Lower lobe of right lung (tissue), 2 donors: ENCODE data around the gene BOD1. TPM values are rescaled to one million over a fixed set of nuclear protein-coding genes. Genes with fewer than 3 reads are reported as not detected.

Experiments
- ATAC-seq, 2 donors: fragments of 200-7000 bp; cut with Tn5 transposase; one replicate each; pipeline ENCODE4 v1.9.1; 2020 to 2022; ENCODE audit warnings: mild to moderate bottlenecking in 2 of 2, moderate library complexity in 2 of 2
- DNase-seq: peaks from one replicate; pipeline ENCODE4 v3.0.0-alpha.2; 2020
- H3K27ac ChIP-seq: fragments of 200-600 bp; one replicate; pipeline ENCODE4 v1.8.0; 2022
- H3K27me3 ChIP-seq: fragments of 200-600 bp; one replicate; pipeline ENCODE4 v1.8.0; 2022; ENCODE audit warnings: low read depth
- H3K36me3 ChIP-seq: fragments of 200-600 bp; one replicate; pipeline ENCODE4 v1.8.0; 2022; ENCODE audit warnings: mild to moderate bottlenecking
- H3K4me1 ChIP-seq: fragments of 200-600 bp; one replicate; pipeline ENCODE4 v1.8.0; 2022
- H3K4me3 ChIP-seq: fragments of 200-600 bp; one replicate; pipeline ENCODE4 v1.8.0; 2022; ENCODE audit warnings: mild to moderate bottlenecking
- H3K9me3 ChIP-seq: fragments of 200-600 bp; one replicate; pipeline ENCODE4 v1.8.0; 2022
- intact Hi-C: fragments of 100-400 bp; cut with DNase I; formaldehyde crosslinking; loops from one replicate; pipeline ENCODE4 v1.11.0; 2022
- total RNA-seq: library from RNA; stranded (reverse); fragmentation: NEBNext Ultra II Directional; extraction: Animal tissue kit (Norgen Biotek cat#: 25700); gene quantifications from one replicate; pipeline ENCODE4 v1.2.1, GENCODE V29; 2021
- TF ChIP-seq, protein P1 (sequence below): fragments of 200-600 bp; IDR thresholded peaks from one replicate; pipeline ENCODE4 v1.8.0; 2022; ENCODE audit warnings: antibody characterized with exemption, mild to moderate bottlenecking
- donor health status: DM: no; HTN: yes; CAD: no; lungs with severe emphysema.

The BOD1 gene
- total RNA-seq, 1 donor from 2014 or later, result 35.0 TPM

GRCh38 chr5:173648308-173648866 is 31.9 kb upstream of the BOD1 start:
- DNase-seq (no peak), ATAC-seq (no peak)
- Histone ChIP-seq H3K4me3 (no peak overlapping the region), H3K9me3 (no peaks in the 10 kb centered on the region), H3K36me3 (no peaks in the 10 kb centered on the region), H3K27ac (no peak overlapping the region), H3K4me1 (peaks cover 6% of the 10 kb centered on the region), H3K27me3 (no peaks in the 10 kb centered on the region)
- intact Hi-C loops, result no loop called here
- TF ChIP-seq, protein P1, sequence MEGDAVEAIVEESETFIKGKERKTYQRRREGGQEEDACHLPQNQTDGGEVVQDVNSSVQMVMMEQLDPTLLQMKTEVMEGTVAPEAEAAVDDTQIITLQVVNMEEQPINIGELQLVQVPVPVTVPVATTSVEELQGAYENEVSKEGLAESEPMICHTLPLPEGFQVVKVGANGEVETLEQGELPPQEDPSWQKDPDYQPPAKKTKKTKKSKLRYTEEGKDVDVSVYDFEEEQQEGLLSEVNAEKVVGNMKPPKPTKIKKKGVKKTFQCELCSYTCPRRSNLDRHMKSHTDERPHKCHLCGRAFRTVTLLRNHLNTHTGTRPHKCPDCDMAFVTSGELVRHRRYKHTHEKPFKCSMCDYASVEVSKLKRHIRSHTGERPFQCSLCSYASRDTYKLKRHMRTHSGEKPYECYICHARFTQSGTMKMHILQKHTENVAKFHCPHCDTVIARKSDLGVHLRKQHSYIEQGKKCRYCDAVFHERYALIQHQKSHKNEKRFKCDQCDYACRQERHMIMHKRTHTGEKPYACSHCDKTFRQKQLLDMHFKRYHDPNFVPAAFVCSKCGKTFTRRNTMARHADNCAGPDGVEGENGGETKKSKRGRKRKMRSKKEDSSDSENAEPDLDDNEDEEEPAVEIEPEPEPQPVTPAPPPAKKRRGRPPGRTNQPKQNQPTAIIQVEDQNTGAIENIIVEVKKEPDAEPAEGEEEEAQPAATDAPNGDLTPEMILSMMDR, result no peak

DNA sequence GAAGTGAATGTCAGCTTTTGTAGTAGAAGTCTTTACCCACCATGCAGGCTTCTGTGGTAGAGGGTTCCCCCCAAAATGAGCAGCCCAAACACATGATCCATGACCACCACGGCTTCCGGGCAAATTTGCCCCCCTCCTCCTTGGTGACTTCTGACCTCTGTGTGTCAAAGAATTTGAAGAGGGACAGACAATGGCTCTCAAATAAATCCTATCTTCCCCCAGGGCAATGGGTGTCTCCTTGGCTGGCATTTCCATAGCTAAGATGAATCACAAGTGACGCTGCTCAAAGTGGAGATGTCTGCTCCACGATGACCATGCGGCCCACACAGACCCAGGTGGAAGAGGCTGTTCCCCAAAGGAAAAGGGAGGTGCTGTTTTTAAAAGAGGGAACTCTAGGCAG is 30.2 kb upstream of the BOD1 start:
- TF ChIP-seq, protein P1, result no peak
- H3K9me3 ChIP-seq, result no peaks in the 10 kb centered on the region
- no peak overlapping the region for H3K4me3 ChIP-seq
- no peaks in the 10 kb centered on the region for H3K27me3 ChIP-seq
- H3K27ac ChIP-seq, result peak overlapping the region; percentile 18
- DNase-seq, result no peak
- H3K36me3 ChIP-seq, result no peaks in the 10 kb centered on the region
- no peak for ATAC-seq
- peaks cover 6% of the 10 kb centered on the region for H3K4me1 ChIP-seq
- intact Hi-C loops, result no loop called here

DNA sequence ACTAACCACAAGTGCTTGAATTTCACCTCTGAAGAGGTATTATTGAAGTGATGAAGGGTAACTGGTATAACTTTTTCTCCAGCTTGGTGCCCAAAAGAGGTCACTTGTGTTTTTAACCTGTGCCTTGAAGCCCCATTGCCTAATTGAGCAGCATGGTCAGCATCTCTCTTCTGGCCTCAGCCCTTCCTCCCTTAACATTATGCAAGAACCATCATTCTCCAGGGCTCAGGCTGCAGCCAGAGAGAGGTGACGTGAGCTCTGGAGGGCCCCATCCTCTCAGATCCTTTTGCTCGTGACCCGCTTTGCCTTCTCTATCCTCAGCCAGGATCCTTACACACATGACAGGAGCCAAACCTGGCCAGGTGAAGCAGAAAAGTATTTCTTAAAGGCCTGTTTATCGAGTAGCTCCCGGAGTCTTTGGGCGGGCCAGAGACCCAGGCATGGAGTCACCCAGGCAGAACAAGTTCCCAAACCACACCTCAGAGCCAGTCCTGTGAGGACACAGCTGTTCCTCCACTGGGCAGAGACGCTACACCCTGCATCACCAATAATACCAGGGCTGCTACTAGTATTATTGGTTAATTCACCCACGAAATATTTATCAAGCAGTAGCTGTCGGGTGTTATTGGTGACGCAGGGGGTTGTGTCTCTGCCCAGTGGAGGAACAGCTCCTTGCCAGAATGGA is 29.6 kb upstream of the BOD1 start:
- intact Hi-C loops, result no loop called here
- Histone ChIP-seq H3K27ac (peak overlapping the region; percentile 39), H3K4me1 (peaks cover 6% of the 10 kb centered on the region), H3K27me3 (no peaks in the 10 kb centered on the region), H3K36me3 (no peaks in the 10 kb centered on the region), H3K9me3 (no peaks in the 10 kb centered on the region), H3K4me3 (no peak overlapping the region)
- ATAC-seq (peak; percentile 54 to 63), DNase-seq (no peak)
- TF ChIP-seq, protein P1, result no peak

DNA sequence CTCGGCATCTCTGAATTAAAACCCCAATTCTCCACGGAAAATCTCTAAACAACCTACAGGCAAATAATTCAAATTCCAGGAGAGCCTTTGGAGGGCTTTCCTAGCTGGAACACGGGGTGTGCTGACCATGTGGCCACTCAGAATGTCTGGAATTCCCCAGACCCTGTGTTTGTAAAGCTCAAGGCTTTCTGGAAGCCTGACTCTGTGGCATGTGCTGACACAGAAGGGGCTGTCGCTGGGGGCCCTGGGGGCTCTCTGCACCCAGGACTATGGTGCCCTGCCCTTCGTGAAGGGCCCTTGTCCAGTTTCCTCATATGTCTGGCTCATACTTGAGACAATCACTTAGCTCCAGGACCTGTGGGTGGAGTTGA is 29.0 kb upstream of the BOD1 start:
- intact Hi-C loops, result no loop called here
- Histone ChIP-seq H3K36me3 (no peaks in the 10 kb centered on the region), H3K27ac (peak overlapping the region; percentile 39), H3K27me3 (no peaks in the 10 kb centered on the region), H3K4me3 (no peak overlapping the region), H3K9me3 (no peaks in the 10 kb centered on the region), H3K4me1 (peaks cover 6% of the 10 kb centered on the region)
- DNase-seq (peak; percentile 60), ATAC-seq (peak; percentile 85 to 86)
- TF ChIP-seq, protein P1, result no peak

GRCh38 chr5:173644673-173645436 is 28.4 kb upstream of the BOD1 start:
- intact Hi-C loops, result no loop called here
- Histone ChIP-seq H3K4me1 (peaks cover 6% of the 10 kb centered on the region), H3K27me3 (no peaks in the 10 kb centered on the region), H3K9me3 (no peaks in the 10 kb centered on the region), H3K36me3 (no peaks in the 10 kb centered on the region), H3K27ac (peak overlapping the region; percentile 39), H3K4me3 (no peak overlapping the region)
- DNase-seq, result no peak
- TF ChIP-seq, protein P1, result no peak
- no peak for ATAC-seq
